SK-N-SH treated with all-trans-retinoic acid at 6 μM for 48 hours (cell line): ENCODE data around the gene SH3TC2.

Source experiments
- ATAC-seq: fragments of 200-7000 bp; cut with Tn5 transposase; 3 replicates; pipeline ENCODE4 v1.9.1; 2020; ENCODE audit warnings: mild to moderate bottlenecking, moderate library complexity
- ARNTL ChIP-seq: fragments of 450-650 bp; formaldehyde crosslinking; IDR thresholded peaks from 2 replicates; pipeline ENCODE4 v1.5.0; 2020; ENCODE audit warnings: low read depth, mild to moderate bottlenecking, moderate library complexity, borderline replicate concordance
- BACH2 ChIP-seq: fragments of 250-450 bp; sonication (Bioruptor Pico); IDR thresholded peaks from 2 replicates; pipeline ENCODE4 v1.9.0; 2021; ENCODE audit warnings: mild to moderate bottlenecking, borderline replicate concordance
- CREB5 ChIP-seq: fragments of 250-450 bp; sonication (Bioruptor Pico); IDR thresholded peaks from 2 replicates; pipeline ENCODE4 v1.5.1; 2020; ENCODE audit warnings: low read depth, mild to moderate bottlenecking, moderate library complexity
- CSDC2 ChIP-seq: fragments of 250-450 bp; sonication (Bioruptor Pico); IDR thresholded peaks from 2 replicates; pipeline ENCODE4 v1.5.0; 2020; ENCODE audit warnings: mild to moderate bottlenecking, moderate library complexity
- GLIS3 ChIP-seq: fragments of 250-450 bp; sonication (Bioruptor Pico); IDR thresholded peaks from 2 replicates; pipeline ENCODE4 v1.5.0; 2020; ENCODE audit warnings: mild to moderate bottlenecking, moderate library complexity
- ISL1 ChIP-seq: fragments of 250-450 bp; sonication (Bioruptor Pico); IDR thresholded peaks from 2 replicates; pipeline ENCODE4 v2.1.2; 2022; ENCODE audit warnings: mild to moderate bottlenecking, moderate library complexity
- OSR1 ChIP-seq: fragments of 250-450 bp; sonication (Bioruptor Pico); IDR thresholded peaks from 2 replicates; pipeline ENCODE4 v1.8.0; 2022; ENCODE audit warnings: moderate library complexity, mild to moderate bottlenecking, inconsistent platforms
- PATZ1 ChIP-seq: fragments of 250-450 bp; sonication (Bioruptor Pico); IDR thresholded peaks from 2 replicates; pipeline ENCODE4 v1.8.0; 2020; ENCODE audit warnings: mild to moderate bottlenecking, moderate library complexity, borderline replicate concordance
- POU6F1 ChIP-seq: fragments of 250-450 bp; sonication (Bioruptor Pico); IDR thresholded peaks from 2 replicates; pipeline ENCODE4 v1.8.0; 2021; ENCODE audit warnings: low read depth, mild to moderate bottlenecking, moderate library complexity, borderline replicate concordance
- PPARA ChIP-seq: fragments of 250-450 bp; sonication (Bioruptor Pico); IDR thresholded peaks from 2 replicates; pipeline ENCODE4 v1.5.0; 2020; ENCODE audit warnings: mild to moderate bottlenecking, borderline replicate concordance
- RARB ChIP-seq: fragments of 250-450 bp; sonication (Bioruptor Pico); IDR thresholded peaks from 2 replicates; pipeline ENCODE4 v1.8.0; 2021; ENCODE audit warnings: mild to moderate bottlenecking, moderate library complexity
- SNAI2 ChIP-seq: fragments of 250-450 bp; sonication (Bioruptor Pico); IDR thresholded peaks from 2 replicates; pipeline ENCODE4 v1.5.0; 2020; ENCODE audit warnings: mild to moderate bottlenecking, moderate library complexity
- TCF4 ChIP-seq: fragments of 250-450 bp; sonication (Bioruptor Pico); IDR thresholded peaks from 2 replicates; pipeline ENCODE4 v1.8.0; 2021; ENCODE audit warnings: mild to moderate bottlenecking, moderate library complexity, borderline replicate concordance
- TSHZ2 ChIP-seq: fragments of 250-450 bp; sonication (Bioruptor Pico); IDR thresholded peaks from 2 replicates; pipeline ENCODE4 v1.5.0; 2020; ENCODE audit warnings: mild to moderate bottlenecking, moderate library complexity
- ZFP3 ChIP-seq: fragments of 250-450 bp; sonication (Bioruptor Pico); IDR thresholded peaks from 2 replicates; pipeline ENCODE4 v1.5.0; 2020; ENCODE audit warnings: mild to moderate bottlenecking, moderate library complexity
- ZFP30 ChIP-seq: fragments of 450-650 bp; formaldehyde crosslinking; IDR thresholded peaks from 2 replicates; pipeline ENCODE4 v1.5.0; 2022; ENCODE audit warnings: mild to moderate bottlenecking, moderate library complexity
- ZNF565 ChIP-seq: fragments of 450-650 bp; formaldehyde crosslinking; conservative IDR thresholded peaks from 2 replicates; pipeline ENCODE4 v1.5.0; 2020; ENCODE audit warnings: low read depth, mild to moderate bottlenecking, moderate library complexity
- ZNF70 ChIP-seq: fragments of 450-650 bp; formaldehyde crosslinking; IDR thresholded peaks from 2 replicates; pipeline ENCODE4 v1.5.0; 2020; ENCODE audit warnings: mild to moderate bottlenecking, moderate library complexity
- ZNF8 ChIP-seq: fragments of 450-650 bp; formaldehyde crosslinking; IDR thresholded peaks from 2 replicates; pipeline ENCODE4 v1.5.0; 2020; ENCODE audit warnings: mild to moderate bottlenecking, moderate library complexity

Gene SH3TC2

GRCh38 chr5:148965511-148966265 lies 97.2 kb downstream of the SH3TC2 start:
- no peak for TF ChIP-seq ZNF565 (CRISPR knock-in tag)
- no peak for TF ChIP-seq OSR1
- TF ChIP-seq ARNTL, result 0 out of 2 replicates have a peak, but pooled peaks have one; percentile 52
- TF ChIP-seq ZFP3 (CRISPR knock-in tag), result no peak
- 0 out of 2 replicates have a peak, but pooled peaks have one; percentile 56 for TF ChIP-seq CSDC2 (CRISPR knock-in tag)
- peak; percentile 58; the same call in 1 of the 2 replicates for TF ChIP-seq ISL1
- peak; percentile 70; the same call in 1 of the 2 replicates for TF ChIP-seq TSHZ2 (CRISPR knock-in tag)
- TF ChIP-seq TCF4 (CRISPR knock-in tag), result peak; percentile 49; the same call in 1 of the 2 replicates
- no peak for TF ChIP-seq ZNF70 (CRISPR knock-in tag)
- peak; percentile 94 for ATAC-seq

- ATAC-seq, result no peak
- TF ChIP-seq TSHZ2 (CRISPR knock-in tag), result no peak
- no peak for TF ChIP-seq ZNF8 (CRISPR knock-in tag)
- TF ChIP-seq CREB5, result no peak
- TF ChIP-seq ARNTL, result no peak
- TF ChIP-seq GLIS3 (CRISPR knock-in tag), result no peak
- no peak for TF ChIP-seq PATZ1 (CRISPR knock-in tag)
- TF ChIP-seq POU6F1 (CRISPR knock-in tag), result no peak
- TF ChIP-seq ZFP3 (CRISPR knock-in tag), result no peak
- no peak for TF ChIP-seq BACH2 (CRISPR knock-in tag)
- no peak for TF ChIP-seq ISL1
- TF ChIP-seq CSDC2 (CRISPR knock-in tag), result no peak
- TF ChIP-seq ZFP30 (CRISPR knock-in tag), result no peak
- no peak for TF ChIP-seq RARB
- no peak for TF ChIP-seq SNAI2 (CRISPR knock-in tag)
Observed at GRCh38 chr5:148963664-148964063, 99.2 kb downstream of the SH3TC2 start.

GRCh38 chr5:148962761-148963324 lies 100.0 kb downstream of the SH3TC2 start:
- no peak for ATAC-seq

More at GRCh38 chr5:148962761-148963324, 100.0 kb downstream of the SH3TC2 start:
- TF ChIP-seq SNAI2 (CRISPR knock-in tag), result no peak
- TF ChIP-seq TCF4 (CRISPR knock-in tag), result no peak
- no peak for TF ChIP-seq RARB
- no peak for TF ChIP-seq ZNF565 (CRISPR knock-in tag)
- no peak for TF ChIP-seq GLIS3 (CRISPR knock-in tag)
- no peak for TF ChIP-seq PPARA (CRISPR knock-in tag)
- TF ChIP-seq OSR1, result no peak
- TF ChIP-seq, all 23 proteins: peak for 0
